ENCODE data around the gene EVX1.

DNA sequence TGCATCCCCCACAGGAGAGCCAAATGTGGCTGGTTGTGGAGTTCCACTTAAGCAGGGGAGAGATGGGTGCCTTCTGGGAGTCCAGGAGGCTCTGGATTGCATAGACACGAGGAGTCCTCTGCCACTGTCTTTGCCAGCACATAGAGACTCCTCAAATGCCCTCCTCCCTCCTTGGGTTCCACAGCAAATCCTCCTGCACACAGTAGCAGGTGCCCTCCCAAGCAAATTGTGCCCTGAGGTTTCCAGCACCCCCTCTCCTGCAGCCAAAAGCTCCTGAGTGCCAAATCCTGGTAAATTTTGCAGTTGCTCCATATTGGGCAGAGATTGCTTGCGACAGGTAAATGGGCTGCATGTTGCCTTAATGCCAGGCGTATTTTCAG is 5.8 kb downstream of the EVX1 start:
- no peak for TF ChIP-seq EZH2 (IDR thresholded peaks at IDR 0.05; ENCODE audit: borderline replicate concordance, low read length)
- TF ChIP-seq, protein P1, sequence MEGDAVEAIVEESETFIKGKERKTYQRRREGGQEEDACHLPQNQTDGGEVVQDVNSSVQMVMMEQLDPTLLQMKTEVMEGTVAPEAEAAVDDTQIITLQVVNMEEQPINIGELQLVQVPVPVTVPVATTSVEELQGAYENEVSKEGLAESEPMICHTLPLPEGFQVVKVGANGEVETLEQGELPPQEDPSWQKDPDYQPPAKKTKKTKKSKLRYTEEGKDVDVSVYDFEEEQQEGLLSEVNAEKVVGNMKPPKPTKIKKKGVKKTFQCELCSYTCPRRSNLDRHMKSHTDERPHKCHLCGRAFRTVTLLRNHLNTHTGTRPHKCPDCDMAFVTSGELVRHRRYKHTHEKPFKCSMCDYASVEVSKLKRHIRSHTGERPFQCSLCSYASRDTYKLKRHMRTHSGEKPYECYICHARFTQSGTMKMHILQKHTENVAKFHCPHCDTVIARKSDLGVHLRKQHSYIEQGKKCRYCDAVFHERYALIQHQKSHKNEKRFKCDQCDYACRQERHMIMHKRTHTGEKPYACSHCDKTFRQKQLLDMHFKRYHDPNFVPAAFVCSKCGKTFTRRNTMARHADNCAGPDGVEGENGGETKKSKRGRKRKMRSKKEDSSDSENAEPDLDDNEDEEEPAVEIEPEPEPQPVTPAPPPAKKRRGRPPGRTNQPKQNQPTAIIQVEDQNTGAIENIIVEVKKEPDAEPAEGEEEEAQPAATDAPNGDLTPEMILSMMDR (conservative IDR thresholded peaks at IDR 0.05 in 1 of 2, IDR thresholded peaks at IDR 0.05 in 1 of 2; ENCODE audit: extremely low read depth in 1 of 2, insufficient read depth in 1 of 2, low read depth in 1 of 2, low read length in 2 of 2) = no peak

Measured in mammary epithelial cell (primary cell).